WTC11 (cell line): ENCODE measurements around the gene TNFAIP2. TPM values are rescaled to one million over a fixed set of nuclear protein-coding genes. Genes with fewer than 3 reads are reported as not detected.

Experiments used
- ATAC-seq: fragments of 200-7000 bp; cut with Tn5 transposase; 2 replicates; pipeline ENCODE4 v1.10.0; 2021; ENCODE audit warnings: mild to moderate bottlenecking, moderate library complexity
- CTCF ChIA-PET: fragments of 300-600 bp; sonication (Branson Sonifier 250); formaldehyde crosslinking; loops from one replicate; lab custom pipeline; 2021; ENCODE audit warnings: antibody characterized with exemption; lab: Charles Lee
- POLR2A ChIA-PET: fragments of 350-600 bp; sonication (Branson Sonifier 250); formaldehyde crosslinking; loops from one replicate; lab custom pipeline; 2021; ENCODE audit warnings: antibody characterized with exemption; lab: Charles Lee
- DNase-seq: peaks from one replicate; pipeline ENCODE4 v3.0.0; 2021; ENCODE audit warnings: low spot score
- H3K27ac Mint-ChIP-seq: 2 replicates; pipeline ENCODE4 v1.8.0; 2021; ENCODE audit warnings: mixed read lengths
- H3K27me3 Mint-ChIP-seq: 2 replicates; pipeline ENCODE4 v1.8.0; 2021; ENCODE audit warnings: low read depth, mild to moderate bottlenecking, moderate library complexity, mixed read lengths
- H3K36me3 Mint-ChIP-seq: 2 replicates; pipeline ENCODE4 v1.8.0; 2021; ENCODE audit warnings: mixed read lengths
- H3K4me1 Mint-ChIP-seq: 2 replicates; pipeline ENCODE4 v1.8.0; 2022; ENCODE audit warnings: mixed read lengths
- H3K4me3 Mint-ChIP-seq: 2 replicates; pipeline ENCODE4 v1.8.0; 2021; ENCODE audit warnings: mild to moderate bottlenecking, moderate library complexity, mixed read lengths
- H3K9me3 Mint-ChIP-seq: 2 replicates; pipeline ENCODE4 v1.8.0; 2021; ENCODE audit warnings: mixed read lengths
- KAT7 ChIP-seq: sonication (generic); formaldehyde crosslinking; IDR thresholded peaks from 2 replicates; pipeline ENCODE4 v1.8.1; 2023; ENCODE audit warnings: missing genetic modification reagents, mild to moderate bottlenecking, borderline replicate concordance
- NFE2L1 ChIP-seq: sonication (generic); formaldehyde crosslinking; IDR thresholded peaks from 2 replicates; pipeline ENCODE4 v1.8.1; 2023; ENCODE audit warnings: missing genetic modification reagents
- TEAD1 ChIP-seq: sonication (generic); formaldehyde crosslinking; IDR thresholded peaks from 2 replicates; pipeline ENCODE4 v1.8.0; 2022; ENCODE audit warnings: mild to moderate bottlenecking, missing genetic modification reagents
- TEAD4 ChIP-seq: sonication (generic); formaldehyde crosslinking; IDR thresholded peaks from 2 replicates; pipeline ENCODE4 v1.8.0; 2022; ENCODE audit warnings: mild to moderate bottlenecking, missing genetic modification reagents
- ZNF423 ChIP-seq: fragments of 250-450 bp; sonication (Bioruptor Pico); IDR thresholded peaks from 2 replicates; pipeline ENCODE4 v2.1.2; 2022; ENCODE audit warnings: mild to moderate bottlenecking, moderate library complexity
- total RNA-seq: library from RNA; stranded (reverse); gene quantifications from 3 replicates; pipeline ENCODE4 v1.2.3, GENCODE V29; 2021
- TF ChIP-seq, protein P1 (sequence below): sonication (generic); formaldehyde crosslinking; IDR thresholded peaks from 2 replicates; pipeline ENCODE4 v1.8.1; 2022; ENCODE audit warnings: low read depth, mild to moderate bottlenecking, moderate library complexity, missing genetic modification reagents, borderline replicate concordance
- TF ChIP-seq, protein P2 (sequence below): fragments of 250-450 bp; sonication (Bioruptor Pico); IDR thresholded peaks from 2 replicates; pipeline ENCODE4 v1.9.0; 2021; ENCODE audit warnings: moderate library complexity, mild to moderate bottlenecking, inconsistent platforms, borderline replicate concordance
- TF ChIP-seq, protein P3 (sequence below): fragments of 250-450 bp; sonication (Bioruptor Pico); IDR thresholded peaks from 2 replicates; pipeline ENCODE4 v1.9.0; 2021; ENCODE audit warnings: mild to moderate bottlenecking
- TF ChIP-seq, protein P4 (sequence below): sonication (generic); formaldehyde crosslinking; conservative IDR thresholded peaks from 2 replicates; pipeline ENCODE4 v1.8.1; 2023; ENCODE audit warnings: mild to moderate bottlenecking, low read depth, missing genetic modification reagents, moderate library complexity
- TF ChIP-seq, protein P5 (sequence below): fragments of 250-450 bp; sonication (Bioruptor Pico); IDR thresholded peaks from 2 replicates; pipeline ENCODE4 v1.9.0; 2021; ENCODE audit warnings: mild to moderate bottlenecking, borderline replicate concordance
- TF ChIP-seq, protein P6 (sequence below): sonication (generic); formaldehyde crosslinking; IDR thresholded peaks from 2 replicates; pipeline ENCODE4 v1.8.0; 2022; ENCODE audit warnings: mild to moderate bottlenecking, missing genetic modification reagents
- TF ChIP-seq, protein P7 (sequence below): sonication (generic); formaldehyde crosslinking; IDR thresholded peaks from 2 replicates; pipeline ENCODE4 v1.8.1; 2023; ENCODE audit warnings: mild to moderate bottlenecking, moderate library complexity, missing genetic modification reagents
- TF ChIP-seq, protein P8 (sequence below): sonication (generic); formaldehyde crosslinking; IDR thresholded peaks from 2 replicates; pipeline ENCODE4 v1.8.0; 2023; ENCODE audit warnings: missing genetic modification reagents

TNFAIP2 gene
- total RNA-seq, 1 experiment from 2014 or later: 24.1 TPM

DNA sequence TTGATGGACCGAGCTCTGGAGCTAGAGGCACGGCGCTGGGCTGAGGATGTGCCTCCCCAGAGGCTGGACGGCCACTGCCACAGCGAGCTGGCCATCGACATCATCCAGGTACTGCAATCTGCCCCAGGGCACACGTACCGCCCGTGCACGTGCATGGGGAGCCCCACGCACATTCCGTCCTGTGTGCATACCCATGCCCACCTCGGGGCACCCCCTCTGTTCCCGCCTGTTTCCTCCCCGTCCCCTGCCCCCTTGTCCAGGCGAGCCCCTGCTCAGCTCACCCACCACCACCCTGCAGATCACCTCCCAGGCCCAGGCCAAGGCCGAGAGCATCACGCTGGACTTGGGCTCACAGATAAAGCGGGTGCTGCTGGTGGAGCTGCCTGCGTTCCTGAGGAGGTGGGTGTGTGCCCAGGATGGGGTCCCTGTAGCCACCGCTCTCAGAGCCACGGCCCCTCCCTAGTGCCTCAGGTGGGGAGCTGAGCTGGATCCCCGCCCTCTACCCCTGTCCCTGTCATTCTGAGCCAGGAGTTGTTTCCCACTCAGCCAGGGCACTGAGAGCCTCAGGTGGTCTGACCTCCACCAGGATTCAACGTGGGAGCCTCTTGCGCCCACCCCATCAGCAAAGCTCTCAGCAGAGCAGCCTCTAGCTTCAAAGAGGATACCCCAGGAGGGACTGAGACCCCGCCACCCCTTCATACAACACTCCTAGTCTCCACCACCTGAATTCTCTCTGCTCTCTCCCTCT lies 6.9 kb downstream of the TNFAIP2 start (continued):
- TF ChIP-seq, protein P1, sequence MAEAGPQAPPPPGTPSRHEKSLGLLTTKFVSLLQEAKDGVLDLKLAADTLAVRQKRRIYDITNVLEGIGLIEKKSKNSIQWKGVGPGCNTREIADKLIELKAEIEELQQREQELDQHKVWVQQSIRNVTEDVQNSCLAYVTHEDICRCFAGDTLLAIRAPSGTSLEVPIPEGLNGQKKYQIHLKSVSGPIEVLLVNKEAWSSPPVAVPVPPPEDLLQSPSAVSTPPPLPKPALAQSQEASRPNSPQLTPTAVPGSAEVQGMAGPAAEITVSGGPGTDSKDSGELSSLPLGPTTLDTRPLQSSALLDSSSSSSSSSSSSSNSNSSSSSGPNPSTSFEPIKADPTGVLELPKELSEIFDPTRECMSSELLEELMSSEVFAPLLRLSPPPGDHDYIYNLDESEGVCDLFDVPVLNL (CRISPR knock-in tag): no peak
- TF ChIP-seq, protein P2, sequence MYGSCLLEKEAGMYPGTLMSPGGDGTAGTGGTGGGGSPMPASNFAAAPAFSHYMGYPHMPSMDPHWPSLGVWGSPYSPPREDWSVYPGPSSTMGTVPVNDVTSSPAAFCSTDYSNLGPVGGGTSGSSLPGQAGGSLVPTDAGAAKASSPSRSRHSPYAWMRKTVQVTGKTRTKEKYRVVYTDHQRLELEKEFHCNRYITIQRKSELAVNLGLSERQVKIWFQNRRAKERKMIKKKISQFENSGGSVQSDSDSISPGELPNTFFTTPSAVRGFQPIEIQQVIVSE (CRISPR knock-in tag): no peak
- TF ChIP-seq KAT7: no peak
- TF ChIP-seq ZNF423 (CRISPR knock-in tag): no peak
- TF ChIP-seq, all 79 proteins: peak for 0

DNA sequence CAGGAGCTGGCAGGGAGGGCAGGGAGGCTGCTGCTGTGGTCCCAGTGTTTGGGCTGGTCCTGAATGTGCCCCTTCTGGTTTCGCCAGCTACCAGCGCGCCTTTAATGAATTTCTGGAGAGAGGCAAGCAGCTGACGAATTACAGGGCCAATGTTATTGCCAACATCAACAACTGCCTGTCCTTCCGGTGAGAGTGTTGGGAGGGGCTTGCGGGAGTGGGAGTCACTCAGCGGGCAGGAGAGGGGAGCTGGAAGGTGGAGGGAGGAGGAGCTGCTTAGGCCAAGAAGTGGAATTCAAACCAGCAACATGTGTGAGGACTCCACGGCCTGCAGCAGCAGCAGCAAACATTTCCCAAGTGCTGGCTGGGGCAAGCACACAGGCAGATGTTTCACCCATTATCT lies 7.7 kb downstream of the TNFAIP2 start:
- ChIA-PET CTCF (interaction anchor here (0.6 to 12.3 kb wide), 5 partner anchors 10 to 55 kb away, joined by 3 to 199 read pairs (median 8); no protein-coding TSS in a partner anchor), POLR2A (no interaction called here)
- peaks cover 15% of the 10 kb centered on the region for H3K4me1 Mint-ChIP-seq
- ATAC-seq (no peak), DNase-seq (no peak)
- no peak for TF ChIP-seq NFE2L1 (CRISPR knock-in tag)
- TF ChIP-seq, protein P3, sequence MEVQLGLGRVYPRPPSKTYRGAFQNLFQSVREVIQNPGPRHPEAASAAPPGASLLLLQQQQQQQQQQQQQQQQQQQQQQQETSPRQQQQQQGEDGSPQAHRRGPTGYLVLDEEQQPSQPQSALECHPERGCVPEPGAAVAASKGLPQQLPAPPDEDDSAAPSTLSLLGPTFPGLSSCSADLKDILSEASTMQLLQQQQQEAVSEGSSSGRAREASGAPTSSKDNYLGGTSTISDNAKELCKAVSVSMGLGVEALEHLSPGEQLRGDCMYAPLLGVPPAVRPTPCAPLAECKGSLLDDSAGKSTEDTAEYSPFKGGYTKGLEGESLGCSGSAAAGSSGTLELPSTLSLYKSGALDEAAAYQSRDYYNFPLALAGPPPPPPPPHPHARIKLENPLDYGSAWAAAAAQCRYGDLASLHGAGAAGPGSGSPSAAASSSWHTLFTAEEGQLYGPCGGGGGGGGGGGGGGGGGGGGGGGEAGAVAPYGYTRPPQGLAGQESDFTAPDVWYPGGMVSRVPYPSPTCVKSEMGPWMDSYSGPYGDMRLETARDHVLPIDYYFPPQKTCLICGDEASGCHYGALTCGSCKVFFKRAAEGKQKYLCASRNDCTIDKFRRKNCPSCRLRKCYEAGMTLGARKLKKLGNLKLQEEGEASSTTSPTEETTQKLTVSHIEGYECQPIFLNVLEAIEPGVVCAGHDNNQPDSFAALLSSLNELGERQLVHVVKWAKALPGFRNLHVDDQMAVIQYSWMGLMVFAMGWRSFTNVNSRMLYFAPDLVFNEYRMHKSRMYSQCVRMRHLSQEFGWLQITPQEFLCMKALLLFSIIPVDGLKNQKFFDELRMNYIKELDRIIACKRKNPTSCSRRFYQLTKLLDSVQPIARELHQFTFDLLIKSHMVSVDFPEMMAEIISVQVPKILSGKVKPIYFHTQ (CRISPR knock-in tag): no peak
- TF ChIP-seq TEAD4: no peak
- TF ChIP-seq TEAD1 (CRISPR knock-in tag): no peak
- TF ChIP-seq, protein P4, sequence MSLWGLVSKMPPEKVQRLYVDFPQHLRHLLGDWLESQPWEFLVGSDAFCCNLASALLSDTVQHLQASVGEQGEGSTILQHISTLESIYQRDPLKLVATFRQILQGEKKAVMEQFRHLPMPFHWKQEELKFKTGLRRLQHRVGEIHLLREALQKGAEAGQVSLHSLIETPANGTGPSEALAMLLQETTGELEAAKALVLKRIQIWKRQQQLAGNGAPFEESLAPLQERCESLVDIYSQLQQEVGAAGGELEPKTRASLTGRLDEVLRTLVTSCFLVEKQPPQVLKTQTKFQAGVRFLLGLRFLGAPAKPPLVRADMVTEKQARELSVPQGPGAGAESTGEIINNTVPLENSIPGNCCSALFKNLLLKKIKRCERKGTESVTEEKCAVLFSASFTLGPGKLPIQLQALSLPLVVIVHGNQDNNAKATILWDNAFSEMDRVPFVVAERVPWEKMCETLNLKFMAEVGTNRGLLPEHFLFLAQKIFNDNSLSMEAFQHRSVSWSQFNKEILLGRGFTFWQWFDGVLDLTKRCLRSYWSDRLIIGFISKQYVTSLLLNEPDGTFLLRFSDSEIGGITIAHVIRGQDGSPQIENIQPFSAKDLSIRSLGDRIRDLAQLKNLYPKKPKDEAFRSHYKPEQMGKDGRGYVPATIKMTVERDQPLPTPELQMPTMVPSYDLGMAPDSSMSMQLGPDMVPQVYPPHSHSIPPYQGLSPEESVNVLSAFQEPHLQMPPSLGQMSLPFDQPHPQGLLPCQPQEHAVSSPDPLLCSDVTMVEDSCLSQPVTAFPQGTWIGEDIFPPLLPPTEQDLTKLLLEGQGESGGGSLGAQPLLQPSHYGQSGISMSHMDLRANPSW: no peak
- H3K4me3 Mint-ChIP-seq: no peak overlapping the region
- H3K9me3 Mint-ChIP-seq: no peaks in the 10 kb centered on the region
- H3K27me3 Mint-ChIP-seq: peaks cover 19% of the 10 kb centered on the region
- peaks cover 5% of the 10 kb centered on the region; the same call in 1 of the 2 replicates for H3K36me3 Mint-ChIP-seq
- H3K27ac Mint-ChIP-seq: no peak overlapping the region

DNA sequence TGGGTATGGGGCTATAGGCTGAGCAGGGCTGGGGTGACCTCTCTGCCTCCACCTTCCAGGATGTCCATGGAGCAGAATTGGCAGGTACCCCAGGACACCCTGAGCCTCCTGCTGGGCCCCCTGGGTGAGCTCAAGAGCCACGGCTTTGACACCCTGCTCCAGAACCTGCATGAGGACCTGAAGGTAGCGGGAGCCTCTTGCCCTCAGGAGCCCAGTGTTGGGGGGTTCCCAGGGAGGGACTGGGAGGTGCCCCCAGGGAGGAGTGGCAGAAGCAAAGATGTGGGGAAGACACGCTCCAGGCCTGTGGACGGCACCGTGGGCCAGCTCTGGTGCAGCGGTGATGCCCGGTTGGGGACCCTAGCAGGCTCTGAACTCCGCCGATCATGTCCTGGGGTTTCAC lies 8.3 kb downstream of the TNFAIP2 start:
- Mint-ChIP-seq H3K36me3 (peaks cover 5% of the 10 kb centered on the region; the same call in 1 of the 2 replicates), H3K27ac (no peak overlapping the region), H3K4me3 (no peak overlapping the region), H3K27me3 (peaks cover 13% of the 10 kb centered on the region), H3K9me3 (no peaks in the 10 kb centered on the region), H3K4me1 (peaks cover 12% of the 10 kb centered on the region)
- ChIA-PET CTCF (interaction anchor here (1.3 to 12.3 kb wide), 4 partner anchors 9 to 54 kb away, joined by 3 to 199 read pairs (median 14); no protein-coding TSS in a partner anchor), POLR2A (no interaction called here)
- ATAC-seq (no peak), DNase-seq (no peak)
- TF ChIP-seq, protein P5, sequence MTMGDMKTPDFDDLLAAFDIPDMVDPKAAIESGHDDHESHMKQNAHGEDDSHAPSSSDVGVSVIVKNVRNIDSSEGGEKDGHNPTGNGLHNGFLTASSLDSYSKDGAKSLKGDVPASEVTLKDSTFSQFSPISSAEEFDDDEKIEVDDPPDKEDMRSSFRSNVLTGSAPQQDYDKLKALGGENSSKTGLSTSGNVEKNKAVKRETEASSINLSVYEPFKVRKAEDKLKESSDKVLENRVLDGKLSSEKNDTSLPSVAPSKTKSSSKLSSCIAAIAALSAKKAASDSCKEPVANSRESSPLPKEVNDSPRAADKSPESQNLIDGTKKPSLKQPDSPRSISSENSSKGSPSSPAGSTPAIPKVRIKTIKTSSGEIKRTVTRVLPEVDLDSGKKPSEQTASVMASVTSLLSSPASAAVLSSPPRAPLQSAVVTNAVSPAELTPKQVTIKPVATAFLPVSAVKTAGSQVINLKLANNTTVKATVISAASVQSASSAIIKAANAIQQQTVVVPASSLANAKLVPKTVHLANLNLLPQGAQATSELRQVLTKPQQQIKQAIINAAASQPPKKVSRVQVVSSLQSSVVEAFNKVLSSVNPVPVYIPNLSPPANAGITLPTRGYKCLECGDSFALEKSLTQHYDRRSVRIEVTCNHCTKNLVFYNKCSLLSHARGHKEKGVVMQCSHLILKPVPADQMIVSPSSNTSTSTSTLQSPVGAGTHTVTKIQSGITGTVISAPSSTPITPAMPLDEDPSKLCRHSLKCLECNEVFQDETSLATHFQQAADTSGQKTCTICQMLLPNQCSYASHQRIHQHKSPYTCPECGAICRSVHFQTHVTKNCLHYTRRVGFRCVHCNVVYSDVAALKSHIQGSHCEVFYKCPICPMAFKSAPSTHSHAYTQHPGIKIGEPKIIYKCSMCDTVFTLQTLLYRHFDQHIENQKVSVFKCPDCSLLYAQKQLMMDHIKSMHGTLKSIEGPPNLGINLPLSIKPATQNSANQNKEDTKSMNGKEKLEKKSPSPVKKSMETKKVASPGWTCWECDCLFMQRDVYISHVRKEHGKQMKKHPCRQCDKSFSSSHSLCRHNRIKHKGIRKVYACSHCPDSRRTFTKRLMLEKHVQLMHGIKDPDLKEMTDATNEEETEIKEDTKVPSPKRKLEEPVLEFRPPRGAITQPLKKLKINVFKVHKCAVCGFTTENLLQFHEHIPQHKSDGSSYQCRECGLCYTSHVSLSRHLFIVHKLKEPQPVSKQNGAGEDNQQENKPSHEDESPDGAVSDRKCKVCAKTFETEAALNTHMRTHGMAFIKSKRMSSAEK (CRISPR knock-in tag): no peak
- TF ChIP-seq, protein P6, sequence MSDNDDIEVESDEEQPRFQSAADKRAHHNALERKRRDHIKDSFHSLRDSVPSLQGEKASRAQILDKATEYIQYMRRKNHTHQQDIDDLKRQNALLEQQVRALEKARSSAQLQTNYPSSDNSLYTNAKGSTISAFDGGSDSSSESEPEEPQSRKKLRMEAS (CRISPR knock-in tag): no peak
- TF ChIP-seq, protein P7, sequence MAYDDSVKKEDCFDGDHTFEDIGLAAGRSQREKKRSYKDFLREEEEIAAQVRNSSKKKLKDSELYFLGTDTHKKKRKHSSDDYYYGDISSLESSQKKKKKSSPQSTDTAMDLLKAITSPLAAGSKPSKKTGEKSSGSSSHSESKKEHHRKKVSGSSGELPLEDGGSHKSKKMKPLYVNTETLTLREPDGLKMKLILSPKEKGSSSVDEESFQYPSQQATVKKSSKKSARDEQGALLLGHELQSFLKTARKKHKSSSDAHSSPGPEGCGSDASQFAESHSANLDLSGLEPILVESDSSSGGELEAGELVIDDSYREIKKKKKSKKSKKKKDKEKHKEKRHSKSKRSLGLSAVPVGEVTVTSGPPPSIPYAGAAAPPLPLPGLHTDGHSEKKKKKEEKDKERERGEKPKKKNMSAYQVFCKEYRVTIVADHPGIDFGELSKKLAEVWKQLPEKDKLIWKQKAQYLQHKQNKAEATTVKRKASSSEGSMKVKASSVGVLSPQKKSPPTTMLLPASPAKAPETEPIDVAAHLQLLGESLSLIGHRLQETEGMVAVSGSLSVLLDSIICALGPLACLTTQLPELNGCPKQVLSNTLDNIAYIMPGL: no peak
- TF ChIP-seq, protein P8, sequence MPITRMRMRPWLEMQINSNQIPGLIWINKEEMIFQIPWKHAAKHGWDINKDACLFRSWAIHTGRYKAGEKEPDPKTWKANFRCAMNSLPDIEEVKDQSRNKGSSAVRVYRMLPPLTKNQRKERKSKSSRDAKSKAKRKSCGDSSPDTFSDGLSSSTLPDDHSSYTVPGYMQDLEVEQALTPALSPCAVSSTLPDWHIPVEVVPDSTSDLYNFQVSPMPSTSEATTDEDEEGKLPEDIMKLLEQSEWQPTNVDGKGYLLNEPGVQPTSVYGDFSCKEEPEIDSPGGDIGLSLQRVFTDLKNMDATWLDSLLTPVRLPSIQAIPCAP (CRISPR knock-in tag): no peak
